ENCODE measurements around the gene TNS1. TPM values are rescaled to one million over a fixed set of nuclear protein-coding genes. Genes with fewer than 3 reads are reported as not detected.

Gene TNS1
- total RNA-seq, 1 experiment from 2014 or later = 6.2 TPM

GRCh38 chr2:217807753-217808152 lies 195.0 kb downstream of the TNS1 start:
- no peak overlapping the region for H3K27ac ChIP-seq (ENCODE audit: low read depth, low read length)
- H3K9me2 ChIP-seq (ENCODE audit: insufficient read depth) = no peaks in the 10 kb centered on the region
- H3K27me3 ChIP-seq (ENCODE audit: insufficient read depth, low read length) = no peaks in the 10 kb centered on the region
- BruUV-seq (replicated peaks) = no TSS peak
- H4K20me1 ChIP-seq (ENCODE audit: insufficient read depth) = no peaks in the 10 kb centered on the region
- no peaks in the 10 kb centered on the region for H3K9me3 ChIP-seq (ENCODE audit: control insufficient read depth in 1 of 2, insufficient read depth in 1 of 2, low read depth in 1 of 2, low read length in 2 of 2)
- no peak overlapping the region for H3K9ac ChIP-seq (ENCODE audit: low read length)
- H3K4me2 ChIP-seq (ENCODE audit: low read length) = no peak overlapping the region
- H3K4me3 ChIP-seq (replicated peaks in 1 of 2; ENCODE audit: low read depth in 1 of 2, low read length in 2 of 2) = no peak overlapping the region
- ChIA-PET RAD21 (ENCODE audit: low non-redundant PET in 1 of 2, low total read pairs in 2 of 2, uncharacterized antibody in 2 of 2, unreplicated experiment in 2 of 2) (no interaction called here), CTCF (no interaction called here), POLR2A (no interaction called here)
- no peak overlapping the region for H2AFZ ChIP-seq (ENCODE audit: low read depth, low read length, poor library complexity, severe bottlenecking)
- DNase-seq (ENCODE audit: low read depth, low spot score) (no peak), ATAC-seq (no peak)
- no peaks in the 10 kb centered on the region for H3K79me2 ChIP-seq (ENCODE audit: insufficient read depth, low read length)
- H3K4me1 ChIP-seq (ENCODE audit: control insufficient read depth in 1 of 2, insufficient read depth in 2 of 2, low read length in 2 of 2) = no peaks in the 10 kb centered on the region
- H3K36me3 ChIP-seq (ENCODE audit: control insufficient read depth in 1 of 2, insufficient read depth in 2 of 2, low read length in 2 of 2) = no peaks in the 10 kb centered on the region
- intact Hi-C loops (cut with micrococcal nuclease) = no loop called here
- TF ChIP-seq ELF1 (IDR thresholded peaks at IDR 0.05; ENCODE audit: borderline replicate concordance, low read depth) = no peak

DNA sequence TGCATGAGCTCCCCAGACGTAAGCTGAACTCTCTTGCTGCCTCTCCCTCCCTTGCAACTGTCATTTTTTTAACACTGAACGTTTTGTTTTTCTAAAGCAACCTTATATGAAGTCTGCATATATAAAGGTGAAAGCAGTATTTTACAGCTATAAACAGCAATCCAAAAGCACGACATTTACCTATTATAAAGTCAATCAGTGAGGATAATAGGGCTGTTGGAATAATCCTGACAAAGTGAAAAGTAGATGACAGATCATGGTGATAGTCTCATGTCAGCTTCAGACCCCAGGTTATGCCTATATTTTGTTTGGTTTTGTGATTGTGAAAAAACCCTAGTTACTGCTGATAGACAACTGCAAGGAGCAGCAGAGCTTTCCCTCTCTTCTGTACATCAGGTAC lies 195.8 kb downstream of the TNS1 start:
- Histone ChIP-seq H3K4me3 (replicated peaks in 1 of 2; ENCODE audit: low read depth in 1 of 2, low read length in 2 of 2) (no peak overlapping the region), H4K20me1 (ENCODE audit: insufficient read depth) (no peaks in the 10 kb centered on the region), H3K9me3 (ENCODE audit: control insufficient read depth in 1 of 2, insufficient read depth in 1 of 2, low read depth in 1 of 2, low read length in 2 of 2) (no peaks in the 10 kb centered on the region), H3K27me3 (ENCODE audit: insufficient read depth, low read length) (no peaks in the 10 kb centered on the region), H3K9me2 (ENCODE audit: insufficient read depth) (no peaks in the 10 kb centered on the region), H3K4me2 (ENCODE audit: low read length) (no peak overlapping the region), H3K27ac (ENCODE audit: low read depth, low read length) (no peak overlapping the region), H3K9ac (ENCODE audit: low read length) (no peak overlapping the region), H2AFZ (ENCODE audit: low read depth, low read length, poor library complexity, severe bottlenecking) (no peak overlapping the region), H3K79me2 (ENCODE audit: insufficient read depth, low read length) (no peaks in the 10 kb centered on the region), H3K4me1 (ENCODE audit: control insufficient read depth in 1 of 2, insufficient read depth in 2 of 2, low read length in 2 of 2) (no peaks in the 10 kb centered on the region), H3K36me3 (ENCODE audit: control insufficient read depth in 1 of 2, insufficient read depth in 2 of 2, low read length in 2 of 2) (no peaks in the 10 kb centered on the region)
- no TSS peak for BruUV-seq (replicated peaks)
- ChIA-PET CTCF (no interaction called here), RAD21 (ENCODE audit: low non-redundant PET in 1 of 2, low total read pairs in 2 of 2, uncharacterized antibody in 2 of 2, unreplicated experiment in 2 of 2) (no interaction called here), POLR2A (no interaction called here)
- no peak for ATAC-seq
- intact Hi-C loops (cut with micrococcal nuclease) = no loop called here
- no peak for DNase-seq (ENCODE audit: low read depth, low spot score)
- TF ChIP-seq YY1 (IDR thresholded peaks at IDR 0.05; ENCODE audit: extremely low read depth, insufficient replicate concordance, low read depth, low read length) (no peak), SIN3A (IDR thresholded peaks at IDR 0.05; ENCODE audit: low read depth) (no peak), ZNF274 (IDR thresholded peaks at IDR 0.05; ENCODE audit: low read depth, low read length) (no peak), EGR1 (IDR thresholded peaks at IDR 0.05; ENCODE audit: low read depth) (no peak), REST (IDR thresholded peaks at IDR 0.05; ENCODE audit: low read depth) (no peak), POLR2AphosphoS5 (IDR thresholded peaks at IDR 0.05; ENCODE audit: low read depth, low read length) (no peak), SP1 (IDR thresholded peaks at IDR 0.05; ENCODE audit: low read depth) (no peak), POLR2A (IDR thresholded peaks at IDR 0.05; ENCODE audit: borderline replicate concordance, extremely low read depth, insufficient read depth, insufficient read length) (no peak), FOSL1 (IDR thresholded peaks at IDR 0.05; ENCODE audit: low read depth) (no peak), ZFX (IDR thresholded peaks at IDR 0.05) (no peak)
- TF ChIP-seq, protein P1, sequence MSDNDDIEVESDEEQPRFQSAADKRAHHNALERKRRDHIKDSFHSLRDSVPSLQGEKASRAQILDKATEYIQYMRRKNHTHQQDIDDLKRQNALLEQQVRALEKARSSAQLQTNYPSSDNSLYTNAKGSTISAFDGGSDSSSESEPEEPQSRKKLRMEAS (IDR thresholded peaks at IDR 0.05) = no peak

Measured in HCT116 (cell line).